HS-5 (cell line): ENCODE measurements around the gene ACOT2.
"Not testable (repeated sequence)": the region's sequence is repeated elsewhere in the genome, so short reads cannot be mapped to it uniquely, and the experiment has no call there.

Experiments used
- DNase-seq: peaks from one replicate; pipeline ENCODE4 v3.0.0-alpha.2; 2012; ENCODE audit warnings: low read depth

The ACOT2 gene, protein sequence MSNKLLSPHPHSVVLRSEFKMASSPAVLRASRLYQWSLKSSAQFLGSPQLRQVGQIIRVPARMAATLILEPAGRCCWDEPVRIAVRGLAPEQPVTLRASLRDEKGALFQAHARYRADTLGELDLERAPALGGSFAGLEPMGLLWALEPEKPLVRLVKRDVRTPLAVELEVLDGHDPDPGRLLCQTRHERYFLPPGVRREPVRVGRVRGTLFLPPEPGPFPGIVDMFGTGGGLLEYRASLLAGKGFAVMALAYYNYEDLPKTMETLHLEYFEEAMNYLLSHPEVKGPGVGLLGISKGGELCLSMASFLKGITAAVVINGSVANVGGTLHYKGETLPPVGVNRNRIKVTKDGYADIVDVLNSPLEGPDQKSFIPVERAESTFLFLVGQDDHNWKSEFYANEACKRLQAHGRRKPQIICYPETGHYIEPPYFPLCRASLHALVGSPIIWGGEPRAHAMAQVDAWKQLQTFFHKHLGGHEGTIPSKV

DNA sequence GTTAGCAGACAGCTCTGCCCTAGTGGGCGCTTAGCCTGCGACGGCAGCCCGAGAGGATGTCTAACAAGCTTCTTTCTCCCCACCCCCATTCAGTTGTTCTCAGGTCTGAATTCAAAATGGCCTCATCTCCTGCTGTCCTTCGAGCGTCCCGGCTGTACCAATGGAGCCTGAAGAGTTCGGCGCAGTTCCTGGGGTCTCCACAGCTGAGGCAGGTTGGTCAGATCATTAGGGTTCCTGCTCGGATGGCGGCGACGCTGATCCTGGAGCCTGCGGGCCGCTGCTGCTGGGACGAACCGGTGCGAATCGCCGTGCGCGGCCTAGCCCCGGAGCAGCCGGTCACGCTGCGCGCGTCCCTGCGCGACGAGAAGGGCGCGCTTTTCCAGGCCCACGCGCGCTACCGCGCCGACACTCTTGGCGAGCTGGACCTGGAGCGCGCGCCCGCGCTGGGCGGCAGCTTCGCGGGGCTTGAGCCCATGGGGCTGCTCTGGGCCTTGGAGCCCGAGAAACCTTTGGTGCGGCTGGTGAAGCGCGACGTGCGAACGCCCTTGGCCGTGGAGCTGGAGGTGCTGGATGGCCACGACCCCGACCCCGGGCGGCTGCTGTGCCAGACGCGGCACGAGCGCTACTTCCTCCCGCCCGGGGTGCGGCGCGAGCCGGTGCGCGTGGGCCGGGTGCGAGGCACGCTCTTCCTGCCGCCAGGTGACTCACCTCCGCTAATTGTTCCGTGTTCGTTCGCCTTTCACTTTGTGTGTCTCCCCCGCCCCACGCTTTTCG, at the start of gene ACOT2:
ACOT2 (plus strand) TSS at position 29 of the 774 bp plus-strand sequence; CDS start at position 57, 28 bp downstream.
- DNase-seq = peak; percentile 72

DNA sequence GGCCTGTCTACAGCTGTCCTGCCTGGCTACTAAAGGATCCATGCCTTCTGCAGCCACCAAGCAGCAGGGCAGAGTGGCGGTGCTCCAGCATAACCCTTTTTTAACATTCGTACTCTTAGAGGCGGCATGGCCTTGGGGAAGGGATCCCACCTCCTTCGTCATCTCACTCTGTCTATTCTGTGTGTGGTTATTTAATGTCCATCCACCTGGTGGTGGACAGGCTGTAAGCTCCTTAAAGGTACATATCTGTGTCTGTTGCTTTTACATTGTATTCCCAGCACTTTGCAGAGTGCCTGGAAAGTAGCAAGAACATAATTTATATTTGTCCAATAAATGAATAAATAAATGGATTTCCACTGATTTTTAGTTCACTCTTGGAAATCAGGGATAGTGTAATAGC, 47.8 kb upstream of the ACOT2 start:
- DNase-seq = no peak

DNA sequence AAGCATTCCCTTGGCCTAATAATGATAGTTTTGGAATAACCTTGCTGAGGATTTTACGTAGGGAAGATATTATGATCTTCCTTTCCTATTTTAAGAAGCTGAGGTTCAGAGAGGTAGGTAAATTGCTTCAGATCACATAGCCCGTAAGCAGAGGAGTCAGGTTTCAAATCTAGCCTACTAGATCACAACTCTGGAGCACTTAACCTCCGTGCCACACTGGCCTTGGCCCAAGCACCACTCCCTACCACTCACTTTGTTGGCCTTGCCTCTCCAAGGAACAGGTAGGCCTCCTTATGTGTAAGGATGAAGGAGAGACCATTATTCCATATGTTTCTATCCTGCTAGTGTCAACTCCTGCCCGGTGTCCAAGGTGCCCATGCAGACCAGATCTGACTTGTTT, 44.5 kb upstream of the ACOT2 start:
- no peak for DNase-seq

DNA sequence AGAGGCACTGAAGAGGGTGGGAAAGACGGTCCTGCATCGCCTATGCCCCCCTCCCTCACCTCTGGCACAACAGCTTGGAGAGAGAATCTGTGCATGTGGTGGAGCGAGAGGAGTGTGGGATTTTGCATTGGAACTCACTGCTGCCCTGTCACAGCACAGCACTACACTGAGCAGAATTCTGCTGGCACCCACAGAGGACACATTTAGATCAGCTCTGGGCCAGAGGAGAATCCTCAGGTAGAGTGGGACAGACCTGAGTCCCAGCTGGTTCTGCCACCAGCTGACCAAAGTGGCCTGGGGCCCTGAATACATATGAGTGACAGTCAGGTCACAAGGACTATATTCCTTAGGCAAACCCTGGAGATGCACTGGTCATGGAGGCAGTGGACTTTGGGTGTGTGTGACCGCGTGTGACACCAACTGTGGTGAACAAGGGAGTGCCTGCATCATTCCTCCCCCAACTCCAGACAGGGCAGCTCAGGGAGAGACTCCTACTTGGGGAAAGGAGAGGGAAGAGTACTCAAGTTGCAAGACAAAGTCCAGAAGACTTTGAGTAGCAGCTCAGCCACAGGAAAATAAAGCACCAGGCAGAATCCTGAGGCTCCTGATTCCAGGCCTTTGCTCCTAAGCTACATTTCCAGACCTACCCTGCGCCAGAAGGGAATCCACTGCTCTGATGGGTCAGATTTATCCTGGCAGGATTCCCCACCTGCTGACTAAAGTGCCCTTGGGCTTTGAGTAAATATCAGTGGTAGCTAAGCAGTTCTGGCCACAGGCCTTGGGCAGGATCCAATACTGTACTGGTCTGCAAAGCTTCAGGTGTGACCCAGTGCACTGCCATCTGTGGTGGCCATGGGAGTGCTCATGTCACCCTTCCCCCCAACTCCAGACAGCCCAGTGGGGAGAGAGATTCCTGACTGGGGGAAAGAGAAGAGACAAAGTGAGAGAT, 42.7 kb upstream of the ACOT2 start:
- no peak for DNase-seq

DNA sequence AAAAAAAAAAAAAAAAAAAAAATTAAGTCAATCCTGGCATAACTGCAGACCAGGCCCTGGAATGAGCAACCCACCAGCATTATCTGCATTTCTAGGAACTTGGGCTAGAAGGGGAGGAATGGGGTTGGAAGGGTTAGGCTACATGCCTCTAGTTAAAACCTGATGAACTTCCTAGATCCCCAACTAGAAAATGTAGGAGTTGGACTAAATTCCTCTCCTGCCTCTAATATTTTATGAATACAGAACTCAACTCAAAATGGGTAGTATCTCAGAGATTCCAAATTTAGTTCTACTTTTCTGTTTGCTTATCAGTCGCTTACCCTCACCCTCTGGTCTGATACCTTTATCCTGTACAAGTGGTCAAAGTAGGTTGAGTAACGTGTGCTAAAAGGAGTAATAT, 39.7 kb upstream of the ACOT2 start:
- DNase-seq = not testable (repeated sequence)

DNA sequence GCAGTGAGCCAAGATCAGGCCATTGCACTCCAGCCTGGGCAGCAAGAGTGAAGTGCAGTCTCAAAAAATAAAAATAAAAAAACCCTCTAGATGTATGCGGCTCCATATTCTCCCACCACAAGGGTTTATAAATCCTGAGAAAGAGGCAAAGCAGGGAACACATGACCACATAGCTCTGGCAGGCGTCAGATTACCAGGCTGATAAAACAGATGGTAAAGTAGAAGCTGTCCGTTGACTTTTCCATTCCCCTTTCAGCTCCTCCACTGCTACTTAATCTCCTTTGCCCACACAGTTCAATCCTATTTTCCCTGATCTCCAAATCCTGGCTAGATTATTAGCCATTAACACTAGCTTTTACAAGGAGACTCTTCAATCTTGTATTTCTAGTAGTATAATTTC, 37.0 kb upstream of the ACOT2 start:
- DNase-seq = not testable (repeated sequence)

DNA sequence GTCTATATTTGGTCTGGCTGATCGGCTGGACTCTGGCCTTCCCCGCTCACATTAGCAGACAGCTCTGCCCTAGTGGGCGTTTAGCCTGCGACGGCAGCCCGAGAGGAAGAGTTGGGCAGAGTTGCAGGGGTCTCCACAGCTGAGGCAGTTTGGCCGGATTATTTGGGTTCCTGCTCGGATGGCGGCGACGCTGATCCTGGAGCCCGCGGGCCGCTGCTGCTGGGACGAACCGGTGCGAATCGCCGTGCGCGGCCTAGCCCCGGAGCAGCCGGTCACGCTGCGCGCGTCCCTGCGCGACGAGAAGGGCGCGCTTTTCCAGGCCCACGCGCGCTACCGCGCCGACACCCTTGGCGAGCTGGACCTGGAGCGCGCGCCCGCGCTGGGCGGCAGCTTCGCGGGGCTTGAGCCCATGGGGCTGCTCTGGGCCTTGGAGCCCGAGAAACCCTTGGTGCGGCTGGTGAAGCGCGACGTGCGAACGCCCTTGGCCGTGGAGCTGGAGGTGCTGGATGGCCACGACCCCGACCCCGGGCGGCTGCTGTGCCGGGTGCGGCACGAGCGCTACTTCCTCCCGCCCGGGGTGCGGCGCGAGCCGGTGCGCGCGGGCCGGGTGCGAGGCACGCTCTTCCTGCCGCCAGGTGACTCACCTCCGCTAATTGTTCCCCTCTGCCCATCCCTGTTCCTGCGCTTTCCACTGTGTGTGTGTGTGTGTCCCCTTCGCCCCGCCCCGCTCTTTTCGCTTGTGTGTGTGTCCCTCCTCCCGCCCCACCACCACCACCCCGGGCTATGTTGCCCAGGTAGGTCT, 31.6 kb upstream of the ACOT2 start:
- peak; percentile 31 for DNase-seq

DNA sequence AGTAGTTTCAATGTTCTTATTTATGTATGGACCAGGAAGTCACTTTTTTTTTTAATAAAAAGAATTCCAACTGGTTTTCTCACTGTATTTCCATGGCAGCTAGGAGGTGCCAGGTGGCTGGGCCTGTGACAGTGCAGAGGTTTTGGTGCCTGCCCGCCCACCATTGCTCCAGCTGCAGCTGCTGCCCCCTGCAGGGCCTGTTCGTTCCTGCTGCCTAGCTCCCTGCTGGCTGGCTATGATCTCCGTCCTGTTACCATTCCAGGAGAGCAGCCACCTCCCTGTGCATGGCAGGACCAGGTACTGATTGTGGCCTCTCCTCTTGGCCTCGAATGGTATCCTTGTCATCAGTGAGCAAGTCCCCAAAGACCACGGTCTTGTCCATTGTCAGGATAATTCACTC, 30.0 kb upstream of the ACOT2 start:
- DNase-seq = not testable (repeated sequence)

DNA sequence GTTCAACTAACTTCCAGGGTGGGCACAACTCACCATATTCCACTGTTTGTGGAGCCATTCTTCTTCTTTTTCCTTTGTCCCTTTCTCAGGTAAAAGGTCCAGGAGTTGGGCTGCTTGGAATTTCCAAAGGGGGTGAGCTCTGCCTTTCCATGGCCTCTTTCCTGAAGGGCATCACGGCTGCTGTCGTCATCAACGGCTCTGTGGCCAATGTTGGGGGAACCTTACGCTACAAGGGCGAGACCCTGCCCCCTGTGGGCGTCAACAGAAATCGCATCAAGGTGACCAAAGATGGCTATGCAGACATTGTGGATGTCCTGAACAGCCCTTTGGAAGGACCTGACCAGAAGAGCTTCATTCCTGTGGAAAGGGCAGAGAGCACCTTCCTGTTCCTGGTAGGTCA, 26.1 kb upstream of the ACOT2 start:
- not testable (repeated sequence) for DNase-seq

DNA sequence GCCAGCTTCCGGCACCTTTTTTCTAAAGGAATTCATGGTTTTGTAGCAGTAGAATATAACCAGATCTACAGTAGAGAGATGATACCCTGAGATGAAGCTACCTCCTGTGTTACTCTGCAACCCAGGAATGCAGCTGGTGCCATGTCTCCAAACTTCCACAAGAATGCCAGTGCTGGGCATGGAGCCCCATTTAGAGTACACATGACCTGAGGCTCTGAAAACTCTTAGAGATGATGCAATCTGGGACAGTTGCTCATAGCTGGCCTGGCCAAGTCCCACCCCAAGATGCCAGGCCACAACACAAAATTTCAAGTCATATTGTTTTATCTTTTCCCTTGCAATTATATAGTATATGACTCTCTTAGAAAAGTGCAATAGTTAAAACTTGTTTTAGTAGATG, 23.7 kb upstream of the ACOT2 start:
- not testable (repeated sequence) for DNase-seq

DNA sequence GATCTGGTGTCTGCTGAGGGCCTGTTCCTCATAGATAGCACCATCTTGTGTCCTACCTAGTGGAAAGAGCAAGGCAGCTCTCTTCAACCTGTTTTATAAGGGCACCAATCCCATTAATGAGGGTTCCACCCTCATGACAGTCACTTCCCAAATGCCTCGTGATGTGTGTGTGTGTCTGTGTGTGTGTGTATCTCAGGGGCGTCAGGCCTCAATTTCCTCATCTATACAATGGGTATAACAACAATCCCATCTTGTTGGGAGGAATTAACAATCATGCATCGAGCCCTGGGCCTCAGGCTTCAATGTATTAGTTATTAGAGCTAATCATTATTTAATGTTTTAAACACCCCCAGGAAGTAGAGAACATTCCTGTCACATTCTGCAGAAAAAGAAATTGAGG, 19.9 kb upstream of the ACOT2 start:
- not testable (repeated sequence) for DNase-seq

DNA sequence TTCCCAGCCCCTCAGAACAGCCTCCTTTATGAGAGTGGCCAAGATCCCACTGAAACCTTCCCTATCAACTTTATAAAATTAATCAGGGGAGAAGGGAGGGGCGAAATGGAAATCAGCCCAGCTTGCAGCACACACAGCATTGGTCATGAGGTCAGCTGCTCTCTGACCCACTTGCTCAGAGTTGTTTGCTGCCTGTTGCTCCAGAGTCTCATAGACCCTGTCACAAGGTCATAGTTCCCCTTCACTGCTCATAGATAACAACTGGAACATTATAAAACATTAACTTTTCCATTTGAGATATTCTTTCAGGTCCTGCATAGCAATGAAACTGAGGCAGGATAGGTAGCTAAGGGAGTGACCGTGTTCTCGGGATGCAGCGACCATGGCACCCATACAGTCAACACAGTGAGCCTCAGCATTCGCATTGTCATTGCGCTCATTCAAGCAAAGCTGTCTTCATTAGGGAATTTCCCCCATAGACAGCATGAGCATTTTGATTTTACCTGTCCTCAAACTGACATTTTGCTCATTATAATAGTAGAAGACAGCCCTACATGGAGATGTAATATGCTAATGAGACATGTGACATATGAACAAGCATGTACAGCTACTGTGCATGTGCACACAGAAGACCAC, 19.0 kb upstream of the ACOT2 start:
- DNase-seq = not testable (repeated sequence)

DNA sequence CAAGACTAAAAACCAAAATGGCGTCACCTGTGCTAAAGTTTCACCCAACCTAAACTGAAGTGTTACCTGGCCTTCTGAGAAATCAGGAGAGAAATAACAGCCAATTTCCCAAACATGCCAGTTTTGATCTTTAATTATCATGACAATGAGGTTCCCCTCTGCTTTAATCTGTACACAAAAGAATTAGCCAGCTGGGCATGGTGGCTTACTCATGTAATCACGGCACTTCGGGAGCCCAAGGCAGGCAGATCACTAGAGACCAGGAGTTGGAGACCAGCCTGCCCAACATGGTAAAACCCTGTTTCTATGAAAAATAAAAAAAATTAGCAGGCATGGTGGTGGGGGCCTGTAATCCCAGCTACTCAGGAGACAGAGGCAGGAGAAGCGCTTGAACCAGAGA, 15.2 kb upstream of the ACOT2 start:
- no peak for DNase-seq

DNA sequence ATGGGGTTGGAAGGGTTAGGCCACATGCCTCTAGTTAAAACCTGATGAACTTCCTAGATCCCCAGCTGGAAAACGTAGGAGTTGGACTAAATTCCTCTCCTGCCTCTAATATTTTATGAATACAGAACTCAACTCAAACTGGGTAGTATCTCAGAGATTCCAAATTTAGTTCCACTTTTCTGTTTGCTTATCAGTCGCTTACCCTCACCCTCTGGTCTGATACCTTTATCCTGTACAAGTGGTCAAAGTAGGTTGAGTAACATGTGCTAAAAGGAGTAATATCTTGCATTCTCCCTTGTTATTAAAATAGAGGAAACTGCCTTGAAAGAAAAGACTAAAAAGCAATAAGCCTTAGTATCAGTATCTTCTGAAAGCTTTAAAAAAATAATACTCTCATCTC, 11.8 kb upstream of the ACOT2 start:
- DNase-seq = not testable (repeated sequence)

DNA sequence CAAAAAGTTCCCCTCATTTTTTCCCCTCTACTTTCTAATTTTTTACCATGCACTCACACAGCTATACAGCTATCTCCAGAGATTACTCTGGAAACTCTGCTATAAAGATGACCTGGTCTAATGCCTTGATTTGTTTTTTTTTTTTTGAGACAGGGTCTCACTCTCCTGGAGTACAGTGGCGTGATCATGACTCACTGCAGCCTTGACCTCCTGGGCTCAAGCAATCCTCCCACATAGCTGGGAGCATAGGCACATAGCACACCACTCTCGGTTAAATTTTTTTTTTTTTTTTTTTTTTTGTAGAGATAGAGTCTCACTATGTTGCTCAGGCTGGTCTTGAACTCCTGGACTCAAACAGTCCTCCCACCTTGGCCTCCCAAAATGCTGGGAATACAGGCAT, 10.8 kb upstream of the ACOT2 start:
- DNase-seq = not testable (repeated sequence)

DNA sequence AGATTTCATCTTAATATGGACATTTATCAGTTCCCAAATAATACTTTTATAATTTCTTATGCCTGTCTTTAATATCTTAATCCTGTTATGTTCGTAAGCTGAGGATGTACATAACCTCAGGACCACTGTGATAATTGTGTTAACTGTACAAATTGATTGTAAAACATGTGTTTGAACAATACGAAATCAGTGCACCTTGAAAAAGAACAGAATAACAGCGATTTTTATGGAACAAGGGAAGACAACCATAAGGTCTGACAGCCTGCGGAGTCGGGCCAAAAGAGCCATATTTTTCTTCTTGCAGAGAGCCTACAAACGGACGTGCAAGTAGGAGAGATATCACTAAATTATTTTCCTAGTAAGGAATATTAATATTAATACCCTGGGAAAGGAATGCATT, 6.8 kb upstream of the ACOT2 start:
- not testable (repeated sequence) for DNase-seq

DNA sequence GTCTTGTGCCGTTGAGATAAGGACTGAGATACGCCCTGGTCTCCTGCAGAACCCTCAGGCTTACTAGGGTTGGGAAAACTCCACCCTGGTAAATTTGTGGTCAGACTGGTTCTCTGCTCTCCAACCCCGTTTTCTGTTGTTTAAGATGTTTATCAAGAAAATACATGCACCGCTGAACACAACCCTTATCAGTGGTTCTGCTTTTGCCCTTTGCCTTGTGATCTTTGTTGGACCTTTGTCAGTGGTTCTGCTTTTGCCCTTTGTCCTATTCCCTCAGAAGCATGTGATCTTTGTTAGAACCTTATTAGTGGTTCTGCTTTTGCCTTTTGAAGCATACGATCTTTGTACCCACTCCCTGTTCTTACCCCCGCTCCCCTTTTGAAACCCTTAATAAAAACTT, 6.3 kb upstream of the ACOT2 start:
- not testable (repeated sequence) for DNase-seq

DNA sequence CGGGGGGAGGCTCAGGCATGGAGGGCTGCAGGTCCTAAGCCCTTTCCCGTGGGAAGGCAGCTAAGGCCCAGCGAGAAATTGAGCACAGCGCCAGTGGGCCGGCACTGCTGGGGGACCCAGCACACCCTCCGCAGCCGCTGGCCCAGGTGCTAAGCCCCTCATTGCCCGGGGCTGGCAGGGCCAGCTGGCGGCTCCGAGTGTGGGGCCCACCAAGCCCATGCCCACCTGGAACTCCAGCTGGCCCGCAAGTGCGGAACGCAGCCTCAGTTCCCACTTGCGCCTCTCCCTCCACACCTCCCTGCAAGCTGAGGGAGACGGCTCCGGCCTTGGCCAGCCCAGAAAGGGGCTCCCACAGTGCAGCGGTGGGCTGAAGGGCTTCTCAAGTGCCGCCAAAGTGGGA, 2.6 kb upstream of the ACOT2 start:
- DNase-seq = not testable (repeated sequence)

DNA sequence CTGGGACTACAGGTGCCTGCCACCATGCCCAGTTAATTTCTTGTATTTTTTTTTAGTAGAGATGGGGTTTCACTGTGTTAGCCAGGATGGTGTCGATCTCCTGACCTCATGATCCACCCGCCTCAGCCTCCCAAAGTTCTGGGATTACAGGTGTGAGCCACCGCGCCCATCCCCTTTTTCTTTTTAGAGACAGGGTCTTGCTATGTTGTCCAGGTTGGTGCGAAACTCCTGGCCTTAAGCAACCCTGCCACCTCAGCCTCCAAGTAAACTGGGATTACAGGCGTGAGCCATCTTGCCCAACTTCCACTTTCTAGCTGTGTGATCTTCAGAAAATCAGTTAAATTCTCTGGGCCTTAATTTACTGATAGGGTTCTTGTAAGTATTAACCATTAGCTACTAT, 2.1 kb upstream of the ACOT2 start:
- not testable (repeated sequence) for DNase-seq

DNA sequence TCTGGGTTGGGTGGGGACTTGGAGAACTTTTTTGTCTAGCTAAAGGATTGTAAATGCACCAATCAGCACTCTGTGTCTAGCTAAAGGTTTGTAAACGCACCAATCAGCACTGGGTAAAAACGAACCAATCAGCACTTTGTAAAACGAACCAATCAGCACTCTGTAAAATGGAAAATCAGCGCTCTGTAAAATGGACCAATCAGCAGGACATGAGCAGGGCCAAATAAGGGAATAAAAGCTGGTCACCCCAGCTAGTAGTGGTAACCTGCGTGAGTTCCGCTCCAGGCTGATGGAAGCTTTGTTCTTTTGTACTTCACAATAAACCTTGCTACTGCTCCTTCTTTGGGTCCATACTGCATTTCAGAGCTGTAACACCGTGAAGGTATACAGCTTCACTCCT, 1.7 kb upstream of the ACOT2 start:
- no peak for DNase-seq
